ENCODE results near the gene TOMM22. TPM values are rescaled to one million over a fixed set of nuclear protein-coding genes. Genes with fewer than 3 reads are reported as not detected.

TOMM22 gene
- total and polyA plus RNA-seq, 2 donors (not counting 1 experiment from before 2014, with no cell fraction given), result 61.1 to 80.3 TPM

GRCh38 chr22:38707984-38708383 is 26.2 kb downstream of the TOMM22 start:
- no peak for TF ChIP-seq CTCF (conservative IDR thresholded peaks at IDR 0.05 in 1 of 2, IDR thresholded peaks at IDR 0.05 in 1 of 2; ENCODE audit: low read depth in 1 of 2, low read length in 2 of 2)
- TF ChIP-seq EZH2 (IDR thresholded peaks at IDR 0.05; ENCODE audit: low read length, missing control alignments), result no peak
- H3K4me1 ChIP-seq (ENCODE audit: control insufficient read depth, extremely low read depth, insufficient read depth, low read length), result peaks cover 7% of the 10 kb centered on the region
- no peak overlapping the region for H3K9ac ChIP-seq (ENCODE audit: insufficient read depth, low read length)
- no peak overlapping the region for H2AFZ ChIP-seq (ENCODE audit: low read length)
- H3K9me3 ChIP-seq (ENCODE audit: control insufficient read depth, insufficient read depth, low read depth, low read length), result no peaks in the 10 kb centered on the region
- H3K4me2 ChIP-seq (ENCODE audit: extremely low read depth, insufficient read depth, low read length), result no peak overlapping the region
- H3K79me2 ChIP-seq (ENCODE audit: control insufficient read depth, insufficient read depth, low read length), result peaks cover 64% of the 10 kb centered on the region
- no peaks in the 10 kb centered on the region for H4K20me1 ChIP-seq (ENCODE audit: control insufficient read depth, extremely low read depth, insufficient read depth, low read length)
- H3K27me3 ChIP-seq (ENCODE audit: control insufficient read depth, insufficient read depth, low read length), result no peaks in the 10 kb centered on the region
- H3K36me3 ChIP-seq (ENCODE audit: control insufficient read depth, insufficient read depth, low read length), result peaks cover 1% of the 10 kb centered on the region
- H3K4me3 ChIP-seq (replicated peaks in 1 of 4; ENCODE audit: control extremely low read depth in 1 of 4, insufficient read depth in 1 of 4, low read depth in 3 of 4, low read length in 4 of 4), result peak overlapping the region in 2 of 4 experiments; percentile 64 to 96
- H3K27ac ChIP-seq (ENCODE audit: insufficient read depth, low read length), result no peak overlapping the region
- no peak for DNase-seq (ENCODE audit: low read depth in 2 of 2)

- DNase-seq (ENCODE audit: low read depth in 2 of 2), result no peak
- Histone ChIP-seq H4K20me1 (ENCODE audit: control insufficient read depth, extremely low read depth, insufficient read depth, low read length) (no peaks in the 10 kb centered on the region), H3K9me3 (ENCODE audit: control insufficient read depth, insufficient read depth, low read depth, low read length) (no peaks in the 10 kb centered on the region), H3K79me2 (ENCODE audit: control insufficient read depth, insufficient read depth, low read length) (peaks cover 75% of the 10 kb centered on the region), H3K9ac (ENCODE audit: insufficient read depth, low read length) (no peak overlapping the region), H3K4me3 (replicated peaks in 1 of 4; ENCODE audit: control extremely low read depth in 1 of 4, insufficient read depth in 1 of 4, low read depth in 3 of 4, low read length in 4 of 4) (no peak overlapping the region), H3K4me1 (ENCODE audit: control insufficient read depth, extremely low read depth, insufficient read depth, low read length) (peaks cover 7% of the 10 kb centered on the region), H2AFZ (ENCODE audit: low read length) (no peak overlapping the region), H3K4me2 (ENCODE audit: extremely low read depth, insufficient read depth, low read length) (no peak overlapping the region), H3K27ac (ENCODE audit: insufficient read depth, low read length) (no peak overlapping the region), H3K27me3 (ENCODE audit: control insufficient read depth, insufficient read depth, low read length) (no peaks in the 10 kb centered on the region), H3K36me3 (ENCODE audit: control insufficient read depth, insufficient read depth, low read length) (peaks cover 2% of the 10 kb centered on the region)
- TF ChIP-seq CTCF (conservative IDR thresholded peaks at IDR 0.05 in 1 of 2, IDR thresholded peaks at IDR 0.05 in 1 of 2; ENCODE audit: low read depth in 1 of 2, low read length in 2 of 2) (no peak), EZH2 (IDR thresholded peaks at IDR 0.05; ENCODE audit: low read length, missing control alignments) (no peak)
These were observed 27.5 kb downstream of the TOMM22 start for GRCh38 chr22:38709306-38709705.

- Histone ChIP-seq H3K27me3 (ENCODE audit: control insufficient read depth, insufficient read depth, low read length) (no peaks in the 10 kb centered on the region), H3K27ac (ENCODE audit: insufficient read depth, low read length) (no peak overlapping the region), H3K79me2 (ENCODE audit: control insufficient read depth, insufficient read depth, low read length) (peaks cover 85% of the 10 kb centered on the region), H4K20me1 (ENCODE audit: control insufficient read depth, extremely low read depth, insufficient read depth, low read length) (no peaks in the 10 kb centered on the region), H2AFZ (ENCODE audit: low read length) (no peak overlapping the region), H3K9ac (ENCODE audit: insufficient read depth, low read length) (no peak overlapping the region), H3K4me3 (replicated peaks in 1 of 4; ENCODE audit: control extremely low read depth in 1 of 4, insufficient read depth in 1 of 4, low read depth in 3 of 4, low read length in 4 of 4) (no peak overlapping the region), H3K4me2 (ENCODE audit: extremely low read depth, insufficient read depth, low read length) (no peak overlapping the region), H3K4me1 (ENCODE audit: control insufficient read depth, extremely low read depth, insufficient read depth, low read length) (peaks cover 7% of the 10 kb centered on the region), H3K36me3 (ENCODE audit: control insufficient read depth, insufficient read depth, low read length) (peaks cover 2% of the 10 kb centered on the region), H3K9me3 (ENCODE audit: control insufficient read depth, insufficient read depth, low read depth, low read length) (no peaks in the 10 kb centered on the region)
- no peak for TF ChIP-seq EZH2 (IDR thresholded peaks at IDR 0.05; ENCODE audit: low read length, missing control alignments)
- TF ChIP-seq CTCF (conservative IDR thresholded peaks at IDR 0.05 in 1 of 2, IDR thresholded peaks at IDR 0.05 in 1 of 2; ENCODE audit: low read depth in 1 of 2, low read length in 2 of 2), result no peak
- DNase-seq (ENCODE audit: low read depth in 2 of 2), result no peak
These were observed 28.6 kb downstream of the TOMM22 start for GRCh38 chr22:38710351-38710750.

Measured in fibroblast of lung (primary cell).